CD4-positive, alpha-beta T cell treated with Interleukin-21 for 1 hour (primary cell): ENCODE measurements around the gene FAM9C.
A peak's percentile ranks its signal among the peaks of the same experiment; 100 is the strongest.
"Not testable (repeated sequence)": the region's sequence is repeated elsewhere in the genome, so short reads cannot be mapped to it uniquely, and the experiment has no call there.

Experiments used
- DNase-seq: peaks from one replicate; pipeline ENCODE4 v3.0.0-alpha.2; 2020

Gene FAM9C

DNA sequence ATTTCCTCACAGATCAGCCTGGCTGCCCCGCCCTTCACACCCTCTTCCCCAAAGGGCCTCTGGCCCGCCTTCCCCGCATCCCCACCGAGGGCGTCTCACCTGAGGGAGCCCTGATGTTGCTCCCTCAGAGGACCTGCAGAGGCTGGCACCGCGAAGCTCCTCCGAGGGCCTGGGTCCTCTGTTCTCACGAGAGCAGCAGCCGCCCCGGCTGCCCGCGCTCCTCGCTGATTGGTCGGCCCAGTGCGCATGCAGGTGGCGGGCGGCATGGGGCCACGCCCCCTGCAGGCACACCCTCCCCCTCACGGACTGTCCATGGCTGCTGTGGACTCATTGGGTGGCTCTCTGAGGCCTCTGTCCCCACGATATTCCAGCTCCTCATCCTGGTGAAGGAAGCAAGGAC is at the start of gene FAM9C:
Gene FAM9C, minus strand, starts transcription at position 180 of the 400 bp plus-strand sequence. CDS start 831 bp downstream, outside the sequence.
- DNase-seq: no peak

GRCh38 chrX:13093529-13094140 is 49.2 kb upstream of the FAM9C start:
- DNase-seq: peak; percentile 49

- DNase-seq: peak; percentile 90
Observed at GRCh38 chrX:13092455-13092941, 48.1 kb upstream of the FAM9C start.

DNA sequence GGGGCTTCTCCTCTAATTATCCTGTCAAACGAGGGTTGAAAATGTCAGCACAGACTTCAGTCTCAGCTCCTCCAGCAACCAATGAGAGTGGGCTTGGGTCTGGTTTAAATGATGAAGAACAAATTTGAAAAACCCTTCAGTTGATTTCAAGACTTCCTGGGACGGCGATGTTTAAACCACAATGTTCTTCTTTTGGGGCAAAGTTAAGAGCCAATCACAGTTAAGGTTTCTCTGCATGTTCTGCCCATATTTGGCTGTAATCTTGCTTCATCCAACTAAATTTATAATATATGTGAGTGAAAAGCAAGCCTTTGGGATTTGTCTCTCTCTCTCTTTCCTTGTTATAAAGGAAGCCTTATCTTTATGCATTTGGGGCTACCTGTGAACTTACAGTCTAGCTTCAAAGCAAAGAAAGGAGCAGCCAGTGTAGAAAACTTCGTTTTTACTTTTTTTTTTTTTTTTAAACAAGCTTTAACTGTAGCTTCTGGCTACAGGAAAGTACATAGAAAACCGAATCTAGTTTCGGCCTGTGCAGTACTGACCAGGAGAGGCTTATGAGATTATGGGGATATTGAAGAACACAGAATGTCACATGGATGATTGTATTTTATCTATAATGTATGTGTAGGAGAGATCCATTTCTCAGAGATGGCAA is 46.8 kb upstream of the FAM9C start:
- peak; percentile 69 for DNase-seq

DNA sequence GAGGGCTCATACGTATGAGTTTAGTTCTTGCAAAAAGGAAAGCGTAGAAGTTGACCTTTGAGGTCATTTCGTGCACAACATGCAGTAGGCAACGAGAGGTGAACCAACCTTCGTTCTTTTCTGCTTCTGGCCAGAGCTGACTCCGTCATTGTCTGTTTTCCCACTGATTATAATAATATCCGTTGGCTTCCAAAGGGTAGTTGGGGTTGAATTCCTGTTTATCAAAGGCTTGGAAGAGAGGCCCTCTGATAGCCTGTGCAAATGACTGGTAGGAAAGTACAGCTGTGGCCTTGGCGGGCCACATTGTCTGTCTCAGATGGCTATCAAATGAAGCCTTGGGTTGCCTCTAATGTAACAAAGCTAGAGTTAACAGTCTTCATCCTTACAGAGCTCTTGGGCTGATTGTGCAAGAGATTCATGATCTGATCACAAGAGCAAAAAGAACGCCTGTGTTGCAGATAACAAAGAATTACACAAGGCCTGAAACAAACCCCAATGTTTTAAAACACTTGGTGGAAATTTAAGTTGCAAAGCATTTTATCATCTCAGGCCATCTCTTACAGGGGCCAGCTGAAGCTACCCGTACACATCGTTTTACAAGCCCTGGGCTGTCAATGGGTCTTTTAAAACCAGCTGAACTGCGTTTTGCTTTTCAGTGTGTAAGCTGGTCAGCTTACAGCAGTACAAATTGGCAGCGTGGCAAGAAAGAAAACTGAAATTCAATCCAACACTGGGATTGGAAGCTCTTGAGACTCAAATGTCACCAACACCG is 46.1 kb upstream of the FAM9C start:
- peak; percentile 39 for DNase-seq

DNA sequence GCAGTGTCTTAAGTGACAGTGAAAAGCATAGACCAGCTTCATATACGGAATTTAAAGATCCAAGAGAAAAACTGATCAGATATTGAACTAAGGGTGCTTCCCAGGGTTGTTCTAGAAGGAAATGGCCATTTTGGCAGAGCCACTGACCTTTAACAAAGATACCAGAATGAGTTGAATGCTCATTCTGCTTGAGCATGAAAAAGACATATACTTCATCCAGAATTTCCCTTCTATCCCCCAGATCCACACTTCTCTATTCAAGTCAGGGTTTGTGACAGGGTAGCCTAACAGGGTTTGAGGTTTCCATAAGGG is 45.6 kb upstream of the FAM9C start:
- no peak for DNase-seq

GRCh38 chrX:13088156-13088487 is 43.7 kb upstream of the FAM9C start:
- DNase-seq: no peak

DNA sequence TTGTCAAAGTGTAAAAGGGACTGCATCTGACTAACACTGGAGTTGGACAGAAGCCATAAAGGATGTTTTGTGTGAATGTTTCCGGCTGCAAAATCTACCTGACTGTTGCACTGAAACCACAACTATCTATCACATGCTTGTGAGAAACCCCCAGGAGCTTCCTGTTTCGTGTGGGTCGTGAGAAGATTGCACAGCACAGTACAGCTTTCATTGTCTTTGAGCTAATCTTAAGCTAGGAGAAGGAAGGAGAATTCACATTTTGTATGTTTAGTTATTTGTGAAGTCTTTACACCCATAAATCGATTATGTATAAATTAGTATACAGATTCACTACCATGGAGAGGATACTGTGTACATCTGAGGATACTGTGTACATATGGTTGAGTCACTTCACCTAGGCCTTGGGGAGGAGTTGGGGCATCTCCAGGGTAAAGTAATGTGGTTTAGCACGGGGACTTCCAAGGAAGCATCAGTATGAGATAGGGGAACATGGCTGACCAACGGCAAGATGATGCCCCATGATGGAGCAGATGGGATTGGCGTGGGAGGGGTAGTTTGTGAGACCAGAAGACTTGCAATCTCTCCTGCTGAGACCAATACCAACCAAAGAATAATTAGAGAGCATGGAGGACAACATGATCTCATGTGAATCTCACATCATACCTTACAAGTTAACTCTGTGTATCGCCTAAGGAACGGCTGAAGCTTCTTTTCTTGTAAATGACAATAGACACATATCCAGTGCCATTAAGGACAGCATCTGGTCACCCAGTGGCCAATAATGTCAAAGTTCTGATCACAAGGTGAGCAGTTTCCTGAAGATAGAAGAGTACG is 43.1 kb upstream of the FAM9C start:
- peak; percentile 88 for DNase-seq

DNA sequence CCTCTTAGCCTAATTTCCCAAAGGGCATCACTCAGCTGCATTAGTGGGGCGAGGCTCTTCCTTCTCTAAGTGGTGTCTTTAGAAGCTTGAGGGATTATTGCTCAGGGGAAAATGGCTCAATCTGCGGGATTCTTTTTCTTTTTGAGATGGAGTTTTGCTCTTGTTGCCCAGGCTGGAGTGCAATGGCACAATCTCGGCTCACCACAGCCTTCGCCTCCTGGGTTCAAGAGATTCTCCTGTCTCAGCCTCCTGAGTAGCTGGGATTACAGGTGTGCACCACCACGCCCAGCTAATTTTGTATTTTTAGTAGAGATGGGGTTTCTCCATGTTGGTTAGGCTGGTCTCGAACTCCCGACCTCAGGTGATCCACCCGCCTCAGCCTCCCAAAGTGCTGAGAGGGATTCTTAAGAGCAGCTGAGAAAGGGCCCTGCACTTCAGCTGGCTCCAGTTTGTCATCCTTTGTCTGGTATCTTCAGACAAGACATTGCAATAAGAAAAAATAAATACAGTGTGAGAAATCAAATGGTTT is 42.4 kb upstream of the FAM9C start:
- not testable (repeated sequence) for DNase-seq

DNA sequence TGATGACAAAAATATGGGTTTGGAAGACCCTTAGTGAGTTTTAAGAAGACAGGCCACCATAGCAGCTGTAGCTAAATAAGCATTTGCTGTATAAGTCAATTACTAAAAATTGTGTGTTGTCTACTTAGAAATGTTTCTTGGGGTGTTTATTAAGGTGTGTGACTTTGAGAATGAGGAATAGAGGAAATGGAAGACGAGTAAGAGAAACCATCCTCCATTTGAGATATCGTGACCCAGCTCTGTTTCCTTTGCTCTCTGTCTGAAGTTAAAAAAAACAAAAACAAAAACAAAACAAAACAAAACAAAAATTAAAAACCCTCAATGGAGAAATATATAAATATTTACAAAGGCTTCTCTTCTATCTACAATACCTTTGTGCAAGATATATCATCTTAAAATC is 41.7 kb upstream of the FAM9C start:
- no peak for DNase-seq

GRCh38 chrX:13085526-13085925 is 41.1 kb upstream of the FAM9C start:
- DNase-seq: peak; percentile 63

DNA sequence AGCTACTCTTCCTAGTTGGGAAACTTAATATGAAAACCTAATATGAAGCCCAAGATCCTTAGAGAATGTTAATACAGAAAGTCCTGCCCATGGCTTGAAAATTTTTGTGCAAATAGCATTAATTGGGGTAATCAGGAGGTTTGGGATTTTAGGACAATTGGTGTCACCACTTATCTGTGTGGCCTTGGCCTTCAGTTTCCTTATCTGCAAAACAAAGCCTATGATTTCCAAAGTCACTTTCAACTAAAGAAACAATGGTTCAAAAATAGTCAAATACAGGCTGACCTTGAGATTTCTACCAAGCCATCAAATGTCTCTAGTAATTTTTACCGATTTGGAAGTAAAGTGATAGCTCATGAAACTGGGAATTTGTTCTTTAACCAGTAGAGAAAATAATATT is 40.2 kb upstream of the FAM9C start:
- DNase-seq: no peak

GRCh38 chrX:13083755-13084326 is 39.4 kb upstream of the FAM9C start:
- not testable (repeated sequence) for DNase-seq

GRCh38 chrX:13082206-13083065 is 38.0 kb upstream of the FAM9C start:
- DNase-seq: peak; percentile 46

DNA sequence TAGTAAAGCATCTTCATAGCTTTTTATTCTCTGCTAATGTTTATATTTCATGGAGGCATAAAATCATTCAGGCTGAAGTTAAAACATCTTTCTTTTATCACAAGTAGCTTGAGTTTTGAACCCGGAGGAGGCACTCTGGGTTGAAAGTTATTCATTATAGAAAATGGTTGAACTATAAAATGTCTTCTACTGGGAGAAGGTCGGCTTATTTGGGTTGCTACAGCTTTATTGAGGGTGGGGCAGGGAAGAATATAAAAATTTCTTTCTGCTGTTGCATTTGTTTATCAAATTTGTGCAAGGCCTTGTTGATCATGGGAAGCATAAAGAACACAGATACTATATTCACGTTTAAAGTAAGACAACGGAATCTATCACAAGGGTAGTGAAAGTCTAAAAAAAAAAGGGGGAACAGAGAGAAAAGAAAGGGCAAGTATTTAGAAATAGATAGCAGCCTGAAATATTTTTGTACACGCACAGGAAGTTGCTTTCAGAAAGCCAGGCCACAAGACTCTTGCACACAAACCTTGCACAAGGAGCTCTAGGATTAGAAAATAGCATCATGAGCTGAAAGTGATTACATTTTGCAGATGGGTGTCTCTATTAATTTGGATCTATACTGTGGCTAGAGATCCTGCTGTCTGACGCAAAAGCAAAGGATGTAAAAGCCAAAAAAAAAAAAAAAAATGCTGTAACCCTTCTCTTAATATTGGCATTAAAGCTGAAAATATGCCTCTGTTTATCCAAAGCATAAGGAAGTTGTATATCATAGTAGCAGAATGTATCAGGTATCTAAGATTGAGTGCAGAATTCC is 37.2 kb upstream of the FAM9C start:
- peak; percentile 44 for DNase-seq

- no peak for DNase-seq
Observed at GRCh38 chrX:13080128-13080795, 35.8 kb upstream of the FAM9C start.

DNA sequence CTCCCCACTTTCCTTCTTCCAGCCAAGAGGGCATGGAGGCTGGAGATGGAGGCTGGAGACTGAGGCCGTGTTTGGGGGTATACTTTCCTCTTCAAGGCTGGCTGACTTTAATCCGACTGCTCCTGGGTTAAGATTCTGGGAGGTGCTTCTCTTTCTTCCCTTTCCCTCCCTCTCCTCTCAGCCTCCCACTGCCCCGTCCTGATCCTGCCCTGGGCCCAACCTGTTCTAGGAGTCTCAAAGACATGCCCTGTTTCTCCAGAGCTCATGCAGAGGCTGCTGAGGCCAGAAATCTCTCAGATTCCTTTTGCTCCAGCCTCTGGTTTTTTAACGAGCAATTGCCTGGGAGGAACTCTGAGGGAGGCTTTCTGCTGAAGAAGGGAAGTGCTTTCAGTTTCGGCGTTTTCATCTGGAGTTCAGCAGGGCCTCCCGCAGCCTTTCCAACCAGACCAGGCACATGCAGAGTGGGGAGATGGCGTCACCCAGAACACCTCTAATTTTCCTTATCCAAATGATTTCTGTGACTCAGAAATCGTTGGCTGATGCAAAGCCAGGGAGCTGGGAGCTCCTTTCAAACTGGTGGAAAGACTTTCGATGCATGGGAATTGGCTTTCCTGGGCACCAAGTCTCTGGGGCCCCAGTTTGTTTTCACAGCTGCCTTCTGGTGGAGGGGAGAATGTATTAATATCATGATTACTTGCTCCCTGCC is 34.5 kb upstream of the FAM9C start:
- no peak for DNase-seq

- DNase-seq: peak; percentile 38
Observed at GRCh38 chrX:13077168-13077567, 32.7 kb upstream of the FAM9C start.

- DNase-seq: no peak
Observed at GRCh38 chrX:13076176-13076961, 31.9 kb upstream of the FAM9C start.
